HCT116 (cell line): ENCODE measurements around the gene P4HTM. TPM values are rescaled to one million over a fixed set of nuclear protein-coding genes. Genes with fewer than 3 reads are reported as not detected.

Experiments used
- ATAC-seq: fragments of 200-7000 bp; cut with Tn5 transposase; 2 replicates; pipeline ENCODE4 v1.9.1; 2020; ENCODE audit warnings: mild to moderate bottlenecking, moderate library complexity
- BruUV-seq: library from RNA; stranded (reverse); fragments of 400-500 nt; replicated peaks from 2 replicates; lab custom pipeline; 2021; lab: Mats Ljungman, UMichigan
- CTCF ChIA-PET: fragments of 300-600 bp; sonication (Branson Sonifier 250); formaldehyde crosslinking; loops from one replicate; lab custom pipeline; 2021; ENCODE audit warnings: antibody characterized with exemption; lab: Charles Lee
- POLR2A ChIA-PET: fragments of 300-600, 350-600 bp; sonication (Branson Sonifier 250); formaldehyde crosslinking; loops from one replicate; lab custom pipeline; 2021; ENCODE audit warnings: antibody characterized with exemption; lab: Charles Lee
- RAD21 ChIA-PET, 2 experiments: fragments of 300-600 bp; sonication (Branson Sonifier 250); formaldehyde crosslinking; loops; one replicate each; lab custom pipeline; 2023; ENCODE audit warnings: low total read pairs in 2 of 2; ENCODE audit not compliant: uncharacterized antibody in 2 of 2, unreplicated experiment in 2 of 2, low non-redundant PET in 1 of 2; lab: Charles Lee
- DNase-seq: peaks from one replicate; pipeline ENCODE4 v3.0.0-alpha.2; 2010; ENCODE audit warnings: low read depth, low spot score
- H2AFZ ChIP-seq: fragments of 200-600 bp; shearing (Covaris generic), sonication (generic); 2 replicates; pipeline ENCODE4 v1.6.1; 2017; ENCODE audit warnings: low read depth, mixed run types, mixed read lengths, antibody characterized with exemption, low read length; ENCODE audit not compliant: poor library complexity, severe bottlenecking
- H3K27ac ChIP-seq: 2 replicates; pipeline ENCODE4 v1.5.1; 2012; ENCODE audit warnings: low read depth, low read length
- H3K27me3 ChIP-seq: fragments of 200-600 bp; sonication (generic); 2 replicates; pipeline ENCODE4 v1.6.1; 2016; ENCODE audit warnings: mixed run types, low read length, mixed read lengths; ENCODE audit not compliant: insufficient read depth
- H3K36me3 ChIP-seq, 2 experiments: fragments of 200-500 bp in 1 of 2; fragments of 200-600 bp in 1 of 2; sonication (Bioruptor generic) in 1 of 2; sonication (generic) in 1 of 2; 2 replicates each; pipeline versions ENCODE4 v1.5.1 to v1.6.1; 2014 to 2016; ENCODE audit warnings: low read length in 2 of 2, inconsistent platforms in 1 of 2, mixed read lengths in 1 of 2, mixed run types in 1 of 2; ENCODE audit not compliant: insufficient read depth in 2 of 2, control insufficient read depth in 1 of 2
- H3K4me1 ChIP-seq, 2 experiments: fragments of 200-600 bp in 1 of 2; sonication (generic) in 1 of 2; 2 replicates each; pipeline versions ENCODE4 v1.5.1 to v1.6.1; 2012 to 2017; ENCODE audit warnings: low read length in 2 of 2, inconsistent platforms in 1 of 2, mild to moderate bottlenecking in 1 of 2, mixed read lengths in 1 of 2, mixed run types in 1 of 2, moderate library complexity in 1 of 2; ENCODE audit not compliant: insufficient read depth in 2 of 2, control insufficient read depth in 1 of 2
- H3K4me2 ChIP-seq: fragments of 200-600 bp; sonication (generic); 2 replicates; pipeline ENCODE4 v1.6.1; 2017; ENCODE audit warnings: mixed run types, low read length, mixed read lengths
- H3K4me3 ChIP-seq, 2 experiments: fragments of 200-600 bp in 1 of 2; sonication (generic) in 1 of 2; replicated peaks in 1 of 2; 2 replicates each; pipeline ENCODE4 v1.5.1; 2011 to 2016; ENCODE audit warnings: low read length in 2 of 2, control low read depth in 1 of 2, low read depth in 1 of 2, mild to moderate bottlenecking in 1 of 2, mixed read lengths in 1 of 2, mixed run types in 1 of 2
- H3K79me2 ChIP-seq: fragments of 200-600 bp; sonication (generic); 2 replicates; pipeline ENCODE4 v1.6.1; 2017; ENCODE audit warnings: mild to moderate bottlenecking, mixed run types, low read length, moderate library complexity, mixed read lengths; ENCODE audit not compliant: insufficient read depth
- H3K9ac ChIP-seq: fragments of 200-600 bp; sonication (generic); 2 replicates; pipeline ENCODE4 v1.6.1; 2016; ENCODE audit warnings: low read length, mixed read lengths
- H3K9me2 ChIP-seq: fragments of 200-600 bp; sonication (generic), shearing (Covaris generic); 2 replicates; pipeline ENCODE4 v1.6.1; 2017; ENCODE audit warnings: mixed run types, mild to moderate bottlenecking, moderate library complexity; ENCODE audit not compliant: insufficient read depth
- H3K9me3 ChIP-seq, 2 experiments: fragments of 200-500 bp in 1 of 2; fragments of 200-600 bp in 1 of 2; sonication (Bioruptor generic) in 1 of 2; sonication (generic) in 1 of 2; 2 replicates each; pipeline ENCODE4 v1.6.1; 2014 to 2017; ENCODE audit warnings: low read length in 2 of 2, mixed read lengths in 2 of 2, inconsistent platforms in 1 of 2, low read depth in 1 of 2, mild to moderate bottlenecking in 1 of 2, mixed run types in 1 of 2, moderate library complexity in 1 of 2; ENCODE audit not compliant: control insufficient read depth in 1 of 2, insufficient read depth in 1 of 2
- H4K20me1 ChIP-seq: fragments of 200-600 bp; sonication (generic), shearing (Covaris generic); 2 replicates; pipeline ENCODE4 v1.6.1; 2017; ENCODE audit warnings: mixed run types, mild to moderate bottlenecking, moderate library complexity; ENCODE audit not compliant: insufficient read depth
- ATF3 ChIP-seq: IDR thresholded peaks from 2 replicates; pipeline ENCODE4 v1.6.1; 2012
- CBX3 ChIP-seq: IDR thresholded peaks from 2 replicates; pipeline ENCODE4 v1.6.1; 2012; ENCODE audit warnings: low read depth
- CEBPB ChIP-seq: IDR thresholded peaks from 2 replicates; pipeline ENCODE4 v1.6.1; 2012; ENCODE audit warnings: low read depth
- EGR1 ChIP-seq: IDR thresholded peaks from 2 replicates; pipeline ENCODE4 v1.6.1; 2012; ENCODE audit warnings: low read depth
- ELF1 ChIP-seq: IDR thresholded peaks from 2 replicates; pipeline ENCODE4 v1.6.1; 2012; ENCODE audit warnings: low read depth, borderline replicate concordance
- EZH2 ChIP-seq: fragments of 200-600 bp; sonication (generic); IDR thresholded peaks from 2 replicates; pipeline ENCODE4 v1.6.1; 2017; ENCODE audit warnings: antibody characterized with exemption, mixed run types
- EZH2phosphoT487 ChIP-seq: fragments of 200-600 bp; IDR thresholded peaks from 2 replicates; pipeline ENCODE4 v1.6.1; 2018; ENCODE audit warnings: antibody characterized with exemption, borderline replicate concordance
- FOSL1 ChIP-seq: IDR thresholded peaks from 2 replicates; pipeline ENCODE4 v1.6.1; 2012; ENCODE audit warnings: low read depth
- MAX ChIP-seq: IDR thresholded peaks from 2 replicates; pipeline ENCODE4 v1.6.1; 2012
- POLR2AphosphoS5 ChIP-seq: IDR thresholded peaks from 2 replicates; pipeline ENCODE4 v1.6.1; 2011; ENCODE audit warnings: mild to moderate bottlenecking, low read depth, low read length, moderate library complexity
- RAD21 ChIP-seq: IDR thresholded peaks from 2 replicates; pipeline ENCODE4 v1.6.1; 2012; ENCODE audit warnings: low read depth, mild to moderate bottlenecking
- REST ChIP-seq: IDR thresholded peaks from 2 replicates; pipeline ENCODE4 v1.6.1; 2012; ENCODE audit warnings: low read depth
- SIN3A ChIP-seq: IDR thresholded peaks from 2 replicates; pipeline ENCODE4 v1.6.1; 2012; ENCODE audit warnings: low read depth
- SP1 ChIP-seq: IDR thresholded peaks from 2 replicates; pipeline ENCODE4 v1.6.1; 2012; ENCODE audit warnings: low read depth
- SRF ChIP-seq: IDR thresholded peaks from 2 replicates; pipeline ENCODE4 v1.6.1; 2012; ENCODE audit warnings: low read depth
- TCF7L2 ChIP-seq: IDR thresholded peaks from 2 replicates; pipeline ENCODE4 v1.7.0; 2011; ENCODE audit warnings: borderline replicate concordance, inconsistent platforms; ENCODE audit not compliant: insufficient read depth, insufficient read length; ENCODE audit errors: extremely low read depth
- YY1 ChIP-seq: IDR thresholded peaks from 2 replicates; pipeline ENCODE4 v1.6.1; 2011; ENCODE audit warnings: low read length, low read depth, moderate library complexity, mild to moderate bottlenecking; ENCODE audit not compliant: insufficient replicate concordance; ENCODE audit errors: extremely low read depth
- ZBTB33 ChIP-seq: IDR thresholded peaks from 2 replicates; pipeline ENCODE4 v1.6.1; 2011; ENCODE audit warnings: mild to moderate bottlenecking, low read length, moderate library complexity; ENCODE audit not compliant: insufficient replicate concordance; ENCODE audit errors: extremely low read depth
- ZFX ChIP-seq: fragments of 450-650 bp; IDR thresholded peaks from 2 replicates; pipeline ENCODE4 v1.6.1; 2017
- ZNF274 ChIP-seq: fragments of 200-500 bp; sonication (Bioruptor generic); IDR thresholded peaks from 2 replicates; pipeline ENCODE4 v1.6.1; 2014; ENCODE audit warnings: mild to moderate bottlenecking, low read depth, low read length, inconsistent platforms
- intact Hi-C: fragments of 100-400 bp; cut with micrococcal nuclease; formaldehyde crosslinking; loops from 2 replicates; pipeline ENCODE4 v1.10.0; 2022
- total RNA-seq: library from RNA; stranded (reverse); gene quantifications from one replicate; pipeline ENCODE4 v1.2.1, GENCODE V29; 2021; ENCODE audit not compliant: unreplicated experiment

The P4HTM gene
- total RNA-seq, 1 experiment from 2014 or later, result 60.5 TPM

- Histone ChIP-seq H3K4me1 (no peaks in the 10 kb centered on the region), H3K4me2 (no peak overlapping the region), H3K79me2 (peaks cover 36% of the 10 kb centered on the region), H3K4me3 (no peak overlapping the region), H3K36me3 (peaks cover 24 to 41% of the 10 kb centered on the region in 2 experiments; a peak in 3 of 4 replicates), H3K9ac (no peak overlapping the region), H2AFZ (no peak overlapping the region), H4K20me1 (no peaks in the 10 kb centered on the region), H3K27me3 (no peaks in the 10 kb centered on the region), H3K27ac (no peak overlapping the region), H3K9me3 (no peaks in the 10 kb centered on the region), H3K9me2 (no peaks in the 10 kb centered on the region)
- ChIA-PET RAD21 (no interaction called here), CTCF (no interaction called here), POLR2A (no interaction called here)
- TF ChIP-seq FOSL1 (no peak), ATF3 (no peak), YY1 (no peak), EZH2phosphoT487 (no peak), SRF (no peak), CBX3 (no peak), EZH2 (no peak), ELF1 (no peak), MAX (no peak), ZBTB33 (no peak), RAD21 (no peak), SP1 (no peak), ZFX (no peak), EGR1 (no peak), ZNF274 (no peak), TCF7L2 (no peak), POLR2AphosphoS5 (no peak), REST (no peak), SIN3A (no peak), CEBPB (no peak)
- intact Hi-C loops, result no loop called here
- DNase-seq (no peak), ATAC-seq (no peak)
- BruUV-seq, result no TSS peak
These were observed 26.4 kb upstream of the P4HTM start for GRCh38 chr3:48963591-48963990.
